GM12892 (cell line): Measurements from ENCODE around the gene KRTAP19-3.

Source experiments
- POLR2A ChIP-seq: IDR thresholded peaks from 2 replicates; pipeline ENCODE4 v1.6.1; 2011; ENCODE audit warnings: low read depth, low read length, control low read depth
- TAF1 ChIP-seq: IDR thresholded peaks from 2 replicates; pipeline ENCODE4 v1.6.1; 2011; ENCODE audit warnings: low read depth, mild to moderate bottlenecking, control low read depth, low read length, borderline replicate concordance

DNA sequence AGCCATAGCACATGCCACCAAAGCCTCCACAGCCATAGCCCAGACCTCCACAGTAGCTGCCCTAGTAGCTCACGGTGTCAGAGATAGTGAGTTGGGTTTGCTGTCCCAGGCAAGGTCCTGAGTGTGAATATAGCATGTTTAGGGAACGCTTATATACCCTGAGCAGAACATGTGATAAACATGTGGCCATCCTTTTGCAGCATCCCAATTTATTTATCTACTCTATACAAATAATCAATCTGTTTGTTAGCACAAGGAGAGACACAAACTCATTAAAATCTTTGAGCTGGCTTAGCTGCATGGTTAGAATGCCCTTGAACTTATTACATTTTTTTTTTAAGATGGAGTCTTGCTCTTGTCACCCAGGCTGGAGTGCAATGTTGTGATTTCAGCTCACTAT is 4.5 kb downstream of the KRTAP19-3 start, which contains the start of gene KRTAP19-2:
- TF ChIP-seq TAF1: no peak
- TF ChIP-seq POLR2A: no peak
